Bronchial smooth muscle cell (primary cell): ENCODE results near the gene CAD. TPM values are rescaled to one million over a fixed set of nuclear protein-coding genes. Genes with fewer than 3 reads are reported as not detected.

ENCODE experiments used
- total RNA-seq: library from RNA; depleted of rRNA; stranded (reverse); fragments of >200 nt; gene quantifications from 2 replicates; pipeline ENCODE4 v1.2.1, GENCODE V29; 2014

Gene CAD
- 21.9 and 22.9 TPM in 2 replicates for total RNA-seq

GRCh38 chr2:27217173-27218121 lies at the start of gene CAD:
Gene CAD (plus strand): TSS chr2:27217369. CDS start chr2:27217552, 183 bp downstream.

GRCh38 chr2:27211943-27212625 lies 5.1 kb upstream of the CAD start, which contains the start of the genes ATRAID and SLC5A6:
Gene ATRAID (plus strand): TSS chr2:27212041. CDS start chr2:27212369, 328 bp downstream.
Gene SLC5A6 (minus strand): TSS chr2:27212268. CDS start chr2:27207650, 4,618 bp downstream.

GRCh38 chr2:27262379-27263286 lies 45.5 kb downstream of the CAD start, which contains the start of gene SLC30A3:
Gene SLC30A3 (minus strand): TSS chr2:27263047. CDS start chr2:27262906, 141 bp downstream.

DNA sequence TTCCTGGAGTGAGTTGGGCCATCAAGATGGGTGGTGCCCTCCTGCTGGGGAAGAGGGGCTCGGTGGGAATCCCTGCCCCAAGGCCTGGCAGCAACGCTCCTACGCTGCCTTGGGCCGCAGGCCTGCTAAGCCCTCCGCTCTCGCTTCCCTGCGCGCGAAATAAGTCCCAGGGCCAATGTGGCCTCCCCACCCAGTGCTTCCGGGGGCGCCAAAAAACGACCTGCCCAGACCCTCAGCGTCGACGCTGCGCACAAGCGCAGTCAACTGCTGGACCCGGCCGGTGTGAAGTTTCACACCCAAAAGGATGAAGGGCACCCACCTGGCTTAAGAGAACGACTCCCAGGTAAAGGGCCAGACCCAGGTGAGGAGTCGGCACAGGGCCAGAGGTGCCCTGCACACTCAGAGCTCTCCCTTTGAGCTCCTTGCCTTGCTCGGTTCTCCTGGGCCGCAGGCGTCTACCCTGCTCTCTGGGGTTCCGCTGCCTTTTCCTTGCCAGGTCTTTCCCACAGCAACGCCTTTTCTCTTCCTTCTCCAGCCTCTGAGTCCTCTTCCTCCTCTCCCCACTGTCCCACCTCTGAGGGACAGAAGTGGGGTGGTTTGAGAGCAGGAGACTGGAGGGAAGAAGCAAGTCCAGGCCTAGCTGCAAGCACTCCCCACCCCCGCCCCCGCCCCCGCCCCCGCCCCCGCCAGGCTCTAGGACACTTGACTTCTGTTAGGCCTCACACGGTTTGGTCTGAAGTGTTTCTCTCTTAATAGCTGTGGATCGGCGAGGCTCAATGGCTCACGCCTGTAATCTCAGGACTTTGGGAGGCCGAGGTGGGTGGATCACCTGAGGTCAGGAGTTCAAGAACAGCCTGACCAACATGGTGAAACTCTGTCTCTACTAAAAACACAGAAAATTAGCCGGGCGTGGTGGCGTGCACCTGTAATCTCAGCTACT lies 58.3 kb downstream of the CAD start, which contains the start of gene DNAJC5G:
DNAJC5G (plus strand) TSS at position 223 of the 940 bp plus-strand sequence. CDS start 1,296 bp downstream, outside the sequence.

GRCh38 chr2:27281855-27282559 lies 64.8 kb downstream of the CAD start, which contains the start of gene TRIM54:
Gene TRIM54 (plus strand): TSS chr2:27282429. CDS start chr2:27282732, 303 bp downstream.

Other genes starting within 250 kb of the CAD start
- gene MAPRE3, start 246.7 kb upstream of the CAD start, total RNA-seq: 3.5 and 5.4 TPM in 2 replicates
- 22.2 and 27.6 TPM in 2 replicates for gene TMEM214, start 184.4 kb upstream of the CAD start, total RNA-seq
- gene AGBL5, start 165.7 kb upstream of the CAD start, total RNA-seq: 18.1 and 20.3 TPM in 2 replicates
- 622 and 1,171 TPM in 2 replicates for gene OST4, start 145.7 kb upstream of the CAD start, total RNA-seq
- 257 and 364 TPM in 2 replicates for gene EMILIN1, start 138.8 kb upstream of the CAD start, total RNA-seq
- gene KHK, start 130.6 kb upstream of the CAD start, total RNA-seq: 0.32 and 1.3 TPM in 2 replicates
- 0.69 and 0.79 TPM in 2 replicates for gene CGREF1, start 98.2 kb upstream of the CAD start, total RNA-seq
- gene ABHD1, start 93.6 kb upstream of the CAD start, total RNA-seq: 0.16 TPM in 1 of 2 replicates, not detected in the other
- 40.7 TPM in 2 replicates for gene PREB, start 82.7 kb upstream of the CAD start, total RNA-seq
- not detected in 2 replicates for gene PRR30, start 78.0 kb upstream of the CAD start, total RNA-seq
- not detected in 2 replicates for gene TCF23, start 68.4 kb upstream of the CAD start, total RNA-seq
- 241 and 261 TPM in 2 replicates for gene ATRAID, start 5.3 kb upstream of the CAD start, total RNA-seq
- 6.6 and 9.1 TPM in 2 replicates for gene SLC5A6, start 5.1 kb upstream of the CAD start, total RNA-seq
- gene SLC30A3, start 45.7 kb downstream of the CAD start, total RNA-seq: not detected in 2 replicates
- gene DNAJC5G, start 58.1 kb downstream of the CAD start, total RNA-seq: not detected in 2 replicates
- gene TRIM54, start 65.1 kb downstream of the CAD start, total RNA-seq: 0.09 TPM in 1 of 2 replicates, not detected in the other
- gene UCN, start 91.1 kb downstream of the CAD start, total RNA-seq: 0.16 and 0.26 TPM in 2 replicates
- gene MPV17, start 105.7 kb downstream of the CAD start, total RNA-seq: 73.6 and 79.1 TPM in 2 replicates
- 13.7 and 23.5 TPM in 2 replicates for gene GTF3C2, start 139.4 kb downstream of the CAD start, total RNA-seq
- gene EIF2B4, start 153.0 kb downstream of the CAD start, total RNA-seq: 29.3 and 31.5 TPM in 2 replicates
- 121 and 127 TPM in 2 replicates for gene SNX17, start 153.2 kb downstream of the CAD start, total RNA-seq
- gene ZNF513, start 163.4 kb downstream of the CAD start, total RNA-seq: 5.3 and 6.6 TPM in 2 replicates
- gene PPM1G, start 192.2 kb downstream of the CAD start, total RNA-seq: 80.7 and 83.5 TPM in 2 replicates
- 90.0 and 94.5 TPM in 2 replicates for gene NRBP1, start 211.3 kb downstream of the CAD start, total RNA-seq
- 0.26 and 0.47 TPM in 2 replicates for gene KRTCAP3, start 225.0 kb downstream of the CAD start, total RNA-seq